Measurements from ENCODE around the gene ATXN2.

ATXN2 gene

GRCh38 chr12:111482462-111482861 is 116.7 kb downstream of the ATXN2 start:
- H3K9me2 ChIP-seq (replicated peaks; ENCODE audit: insufficient read depth, low read length): no peaks in the 10 kb centered on the region
- H2AFZ ChIP-seq (ENCODE audit: low read length): no peak overlapping the region
- DNase-seq: no peak
- H3K4me3 ChIP-seq (ENCODE audit: low read length): no peak overlapping the region
- H3K4me2 ChIP-seq (ENCODE audit: low read depth, low read length): no peak overlapping the region
- H3K36me3 ChIP-seq (replicated peaks; ENCODE audit: insufficient read depth, low read length): no peaks in the 10 kb centered on the region
- no peaks in the 10 kb centered on the region for H3F3A ChIP-seq (ENCODE audit: insufficient read depth, low read length)
- TF ChIP-seq CTCF (IDR thresholded peaks at IDR 0.05; ENCODE audit: low read length) (no peak), EZH2phosphoT487 (IDR thresholded peaks at IDR 0.05; ENCODE audit: low read length) (no peak), EZH2 (optimal IDR thresholded peaks at IDR 0.05; ENCODE audit: low read depth, low read length) (no peak)
- no peaks in the 10 kb centered on the region for H3K27me3 ChIP-seq (replicated peaks; ENCODE audit: insufficient read depth, low read length)
- no peak overlapping the region for H3K9ac ChIP-seq (ENCODE audit: low read length)
- H3K27ac ChIP-seq (ENCODE audit: low read length): no peak overlapping the region
- no peaks in the 10 kb centered on the region for H3K79me2 ChIP-seq (ENCODE audit: low read length)
- H3K9me3 ChIP-seq (replicated peaks; ENCODE audit: insufficient read depth, low read length): no peaks in the 10 kb centered on the region
- H3K4me1 ChIP-seq (ENCODE audit: low read length): no peaks in the 10 kb centered on the region
- H4K20me1 ChIP-seq (ENCODE audit: insufficient read depth, low read length): no peaks in the 10 kb centered on the region

GRCh38 chr12:111471236-111471635 is 127.9 kb downstream of the ATXN2 start:
- DNase-seq: no peak
- Histone ChIP-seq H3F3A (ENCODE audit: insufficient read depth, low read length) (no peaks in the 10 kb centered on the region), H2AFZ (ENCODE audit: low read length) (no peak overlapping the region), H3K9me2 (replicated peaks; ENCODE audit: insufficient read depth, low read length) (no peaks in the 10 kb centered on the region), H3K27ac (ENCODE audit: low read length) (no peak overlapping the region), H3K4me2 (ENCODE audit: low read depth, low read length) (no peak overlapping the region), H3K36me3 (replicated peaks; ENCODE audit: insufficient read depth, low read length) (no peaks in the 10 kb centered on the region), H4K20me1 (ENCODE audit: insufficient read depth, low read length) (no peaks in the 10 kb centered on the region), H3K4me3 (ENCODE audit: low read length) (no peak overlapping the region), H3K4me1 (ENCODE audit: low read length) (no peaks in the 10 kb centered on the region), H3K79me2 (ENCODE audit: low read length) (no peaks in the 10 kb centered on the region), H3K9me3 (replicated peaks; ENCODE audit: insufficient read depth, low read length) (no peaks in the 10 kb centered on the region), H3K9ac (ENCODE audit: low read length) (no peak overlapping the region), H3K27me3 (replicated peaks; ENCODE audit: insufficient read depth, low read length) (no peaks in the 10 kb centered on the region)
- TF ChIP-seq EZH2 (optimal IDR thresholded peaks at IDR 0.05; ENCODE audit: low read depth, low read length) (no peak), EZH2phosphoT487 (IDR thresholded peaks at IDR 0.05; ENCODE audit: low read length) (no peak), CTCF (IDR thresholded peaks at IDR 0.05; ENCODE audit: low read length) (no peak)

GRCh38 chr12:111469401-111469800 is 129.7 kb downstream of the ATXN2 start:
- TF ChIP-seq EZH2 (optimal IDR thresholded peaks at IDR 0.05; ENCODE audit: low read depth, low read length) (no peak), CTCF (IDR thresholded peaks at IDR 0.05; ENCODE audit: low read length) (no peak), EZH2phosphoT487 (IDR thresholded peaks at IDR 0.05; ENCODE audit: low read length) (no peak)
- Histone ChIP-seq H3K9me3 (replicated peaks; ENCODE audit: insufficient read depth, low read length) (no peaks in the 10 kb centered on the region), H3K36me3 (replicated peaks; ENCODE audit: insufficient read depth, low read length) (no peaks in the 10 kb centered on the region), H3K27ac (ENCODE audit: low read length) (no peak overlapping the region), H3K9me2 (replicated peaks; ENCODE audit: insufficient read depth, low read length) (no peaks in the 10 kb centered on the region), H3K27me3 (replicated peaks; ENCODE audit: insufficient read depth, low read length) (no peaks in the 10 kb centered on the region), H3F3A (ENCODE audit: insufficient read depth, low read length) (no peaks in the 10 kb centered on the region), H4K20me1 (ENCODE audit: insufficient read depth, low read length) (no peaks in the 10 kb centered on the region), H2AFZ (ENCODE audit: low read length) (no peak overlapping the region), H3K4me1 (ENCODE audit: low read length) (no peaks in the 10 kb centered on the region), H3K4me2 (ENCODE audit: low read depth, low read length) (no peak overlapping the region), H3K79me2 (ENCODE audit: low read length) (no peaks in the 10 kb centered on the region), H3K9ac (ENCODE audit: low read length) (no peak overlapping the region), H3K4me3 (ENCODE audit: low read length) (no peak overlapping the region)
- no peak for DNase-seq

Data from MM.1S (cell line).